CD14-positive monocyte (primary cell): ENCODE results near the gene AEBP1. TPM values are rescaled to one million over a fixed set of nuclear protein-coding genes. Genes with fewer than 3 reads are reported as not detected.

ENCODE experiments used
- DNase-seq, 3 donors: peaks; one replicate each; pipeline ENCODE4 v3.0.0-alpha.2; 2011 to 2022
- H2AFZ ChIP-seq: 2 replicates; pipeline ENCODE4 v1.6.0; 2012; ENCODE audit warnings: mild to moderate bottlenecking, low read depth, low read length, inconsistent platforms; ENCODE audit not compliant: insufficient read depth, poor library complexity, severe bottlenecking
- H3K27ac ChIP-seq, 2 donors: 1 replicate in 1 of 2; 2 replicates in 1 of 2; pipeline ENCODE4 v1.5.1; 2012 to 2013; ENCODE audit warnings: low read length in 2 of 2, control low read depth in 1 of 2, inconsistent platforms in 1 of 2, low read depth in 1 of 2, mild to moderate bottlenecking in 1 of 2
- H3K27me3 ChIP-seq, 2 donors: one replicate each; pipeline versions ENCODE4 v1.6.0 to v1.6.1; 2011 to 2013; ENCODE audit warnings: low read length in 2 of 2; ENCODE audit not compliant: control insufficient read depth in 2 of 2, insufficient read depth in 2 of 2
- H3K36me3 ChIP-seq, 2 donors: replicated peaks in 1 of 2; 1 replicate in 1 of 2; 2 replicates in 1 of 2; pipeline versions ENCODE4 v1.5.1 to v1.6.1; 2012 to 2013; ENCODE audit warnings: low read length in 2 of 2, control low read depth in 1 of 2, inconsistent platforms in 1 of 2, mild to moderate bottlenecking in 1 of 2; ENCODE audit not compliant: insufficient read depth in 2 of 2, control insufficient read depth in 1 of 2
- H3K4me1 ChIP-seq, 2 donors: 1 replicate in 1 of 2; 2 replicates in 1 of 2; pipeline versions ENCODE4 v1.5.1 to v1.6.1; 2012 to 2013; ENCODE audit warnings: low read length in 2 of 2, control low read depth in 1 of 2, inconsistent platforms in 1 of 2, mild to moderate bottlenecking in 1 of 2, moderate library complexity in 1 of 2; ENCODE audit not compliant: insufficient read depth in 2 of 2, control insufficient read depth in 1 of 2
- H3K4me2 ChIP-seq: replicated peaks from 2 replicates; pipeline ENCODE3; 2012; ENCODE audit warnings: low read length, moderate library complexity, mild to moderate bottlenecking; ENCODE audit not compliant: poor library complexity, severe bottlenecking; ENCODE audit errors: extremely low read depth
- H3K4me3 ChIP-seq, 3 experiments: fragments of 200-600 bp in 1 of 3; sonication (generic) in 1 of 3; replicated peaks in 1 of 3; 1 replicate in 2 of 3; 2 replicates in 1 of 3; pipeline ENCODE4 v1.5.1; 2011 to 2013; ENCODE audit warnings: low read length in 3 of 3, mild to moderate bottlenecking in 3 of 3, control low read depth in 2 of 3, low read depth in 2 of 3, inconsistent platforms in 1 of 3, moderate library complexity in 1 of 3
- H3K79me2 ChIP-seq: 2 replicates; pipeline ENCODE4 v1.6.0; 2012; ENCODE audit warnings: mild to moderate bottlenecking, control low read depth, inconsistent platforms, low read length, moderate library complexity; ENCODE audit not compliant: insufficient read depth
- H3K9ac ChIP-seq: 2 replicates; pipeline ENCODE4 v1.6.0; 2017; ENCODE audit warnings: low read length, mild to moderate bottlenecking; ENCODE audit not compliant: insufficient read depth, poor library complexity, severe bottlenecking
- H3K9me3 ChIP-seq, 2 donors: replicated peaks in 1 of 2; 1 replicate in 1 of 2; 2 replicates in 1 of 2; pipeline versions ENCODE4 v1.5.1 to v1.6.1; 2012 to 2013; ENCODE audit warnings: low read length in 2 of 2, control low read depth in 1 of 2; ENCODE audit not compliant: control insufficient read depth in 1 of 2, insufficient read depth in 1 of 2
- H4K20me1 ChIP-seq: 2 replicates; pipeline ENCODE4 v1.6.0; 2012; ENCODE audit warnings: mild to moderate bottlenecking, low read length, control low read depth, moderate library complexity; ENCODE audit not compliant: insufficient read depth
- H3K27ac Mint-ChIP-seq, 7 donors: one replicate each; pipeline ENCODE4 v1.8.0; 2020; ENCODE audit warnings: mild to moderate bottlenecking in 7 of 7, mixed read lengths in 7 of 7, moderate library complexity in 6 of 7, inconsistent platforms in 2 of 7
- H3K27me3 Mint-ChIP-seq, 3 donors: one replicate each; pipeline ENCODE4 v1.8.0; 2021 to 2022; ENCODE audit warnings: low read depth in 3 of 3, mild to moderate bottlenecking in 3 of 3, mixed read lengths in 3 of 3, moderate library complexity in 3 of 3, inconsistent platforms in 1 of 3
- H3K36me3 Mint-ChIP-seq, 2 donors: one replicate each; pipeline ENCODE4 v1.8.0; 2020; ENCODE audit warnings: mixed read lengths in 2 of 2, inconsistent platforms in 1 of 2, mild to moderate bottlenecking in 1 of 2
- H3K4me1 Mint-ChIP-seq: one replicate; pipeline ENCODE4 v1.8.0; 2020; ENCODE audit warnings: mild to moderate bottlenecking, mixed read lengths
- H3K4me3 Mint-ChIP-seq, 2 donors: one replicate each; pipeline ENCODE4 v1.8.0; 2020; ENCODE audit warnings: mild to moderate bottlenecking in 2 of 2, mixed read lengths in 2 of 2, moderate library complexity in 1 of 2
- H3K9me3 Mint-ChIP-seq, 7 donors: one replicate each; pipeline ENCODE4 v1.8.0; 2020 to 2022; ENCODE audit warnings: mixed read lengths in 7 of 7, mild to moderate bottlenecking in 6 of 7, moderate library complexity in 6 of 7, inconsistent platforms in 2 of 7
- WGBS: methylation state at CpG from one replicate; pipeline ENCODE4 v1.1.5; 2013; ENCODE audit warnings: missing lambda C conversion rate; ENCODE audit not compliant: insufficient coverage; 5-methylcytosine and 5-hydroxymethylcytosine counted together
- intact Hi-C, 2 donors: fragments of 100-400 bp; cut with micrococcal nuclease; formaldehyde crosslinking; loops; one replicate each; pipeline versions ENCODE4 v1.15.0 to v1.15.1; 2023
- polyA plus RNA-seq, 3 donors: library from polyadenylated mRNA; depleted of rRNA in 1 of 3; unstranded in 2 of 3; stranded (reverse) in 1 of 3; fragments of 300-500 nt in 2 of 3; fragments of >200 nt in 1 of 3; fragmentation: Illumina TruSeq in 2 of 3; gene quantifications; 1 replicate in 2 of 3; 2 replicates in 1 of 3; pipeline ENCODE4 v1.2.3, GENCODE V29; 2012 to 2021
- TF ChIP-seq, protein P1 (sequence below): fragments of 200-600 bp; IDR thresholded peaks from one replicate; pipeline ENCODE4 v1.8.0; 2022; ENCODE audit warnings: antibody characterized with exemption, mild to moderate bottlenecking

The AEBP1 gene
- polyA plus RNA-seq, 3 donors = 0.08 TPM; not detected in 2

DNA sequence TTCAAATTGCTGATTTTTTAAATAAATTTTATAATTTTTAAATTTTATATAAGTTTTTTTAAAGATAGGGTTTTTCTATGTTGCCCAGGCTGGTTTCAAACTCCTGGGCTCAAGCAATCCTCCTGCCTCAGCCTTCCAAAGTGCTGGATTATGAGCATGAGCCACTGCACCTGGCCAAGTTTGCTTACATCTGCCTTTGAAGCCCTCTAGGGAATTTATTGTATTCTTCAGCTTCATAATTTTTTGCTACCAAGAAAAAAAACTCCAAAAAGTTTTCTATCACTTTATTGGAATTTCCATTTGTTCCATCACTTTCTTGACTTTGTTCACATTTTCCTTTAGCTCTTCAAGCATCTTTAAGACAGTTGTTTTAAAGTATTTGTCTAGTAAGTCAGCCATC is 23.0 kb downstream of the AEBP1 start:
- H2AFZ ChIP-seq = no peak overlapping the region
- peaks cover 0 to 4% (median 0%) of the 10 kb centered on the region in 7 donors for H3K9me3 Mint-ChIP-seq
- no peaks in the 10 kb centered on the region for H3K36me3 ChIP-seq
- peaks cover 0 to 10% (median 0%) of the 10 kb centered on the region in 3 donors for H3K27me3 Mint-ChIP-seq
- intact Hi-C loops = no loop called here
- no peak overlapping the region for H3K27ac ChIP-seq
- H3K36me3 Mint-ChIP-seq = no peaks in the 10 kb centered on the region
- no peak overlapping the region for H3K9ac ChIP-seq
- DNase-seq = no peak
- no peak overlapping the region for H3K27ac Mint-ChIP-seq
- no peaks in the 10 kb centered on the region for H3K9me3 ChIP-seq
- H3K4me3 ChIP-seq = no peak overlapping the region
- TF ChIP-seq, protein P1, sequence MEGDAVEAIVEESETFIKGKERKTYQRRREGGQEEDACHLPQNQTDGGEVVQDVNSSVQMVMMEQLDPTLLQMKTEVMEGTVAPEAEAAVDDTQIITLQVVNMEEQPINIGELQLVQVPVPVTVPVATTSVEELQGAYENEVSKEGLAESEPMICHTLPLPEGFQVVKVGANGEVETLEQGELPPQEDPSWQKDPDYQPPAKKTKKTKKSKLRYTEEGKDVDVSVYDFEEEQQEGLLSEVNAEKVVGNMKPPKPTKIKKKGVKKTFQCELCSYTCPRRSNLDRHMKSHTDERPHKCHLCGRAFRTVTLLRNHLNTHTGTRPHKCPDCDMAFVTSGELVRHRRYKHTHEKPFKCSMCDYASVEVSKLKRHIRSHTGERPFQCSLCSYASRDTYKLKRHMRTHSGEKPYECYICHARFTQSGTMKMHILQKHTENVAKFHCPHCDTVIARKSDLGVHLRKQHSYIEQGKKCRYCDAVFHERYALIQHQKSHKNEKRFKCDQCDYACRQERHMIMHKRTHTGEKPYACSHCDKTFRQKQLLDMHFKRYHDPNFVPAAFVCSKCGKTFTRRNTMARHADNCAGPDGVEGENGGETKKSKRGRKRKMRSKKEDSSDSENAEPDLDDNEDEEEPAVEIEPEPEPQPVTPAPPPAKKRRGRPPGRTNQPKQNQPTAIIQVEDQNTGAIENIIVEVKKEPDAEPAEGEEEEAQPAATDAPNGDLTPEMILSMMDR = no peak
- peaks cover 6% of the 10 kb centered on the region for H3K79me2 ChIP-seq
- no peak overlapping the region for H3K4me2 ChIP-seq
- H4K20me1 ChIP-seq = no peaks in the 10 kb centered on the region
- H3K4me1 ChIP-seq = peaks cover 14 to 16% of the 10 kb centered on the region in 2 donors
- H3K4me1 Mint-ChIP-seq = peaks cover 11% of the 10 kb centered on the region
- no peak overlapping the region for H3K4me3 Mint-ChIP-seq
- no peaks in the 10 kb centered on the region for H3K27me3 ChIP-seq

DNA sequence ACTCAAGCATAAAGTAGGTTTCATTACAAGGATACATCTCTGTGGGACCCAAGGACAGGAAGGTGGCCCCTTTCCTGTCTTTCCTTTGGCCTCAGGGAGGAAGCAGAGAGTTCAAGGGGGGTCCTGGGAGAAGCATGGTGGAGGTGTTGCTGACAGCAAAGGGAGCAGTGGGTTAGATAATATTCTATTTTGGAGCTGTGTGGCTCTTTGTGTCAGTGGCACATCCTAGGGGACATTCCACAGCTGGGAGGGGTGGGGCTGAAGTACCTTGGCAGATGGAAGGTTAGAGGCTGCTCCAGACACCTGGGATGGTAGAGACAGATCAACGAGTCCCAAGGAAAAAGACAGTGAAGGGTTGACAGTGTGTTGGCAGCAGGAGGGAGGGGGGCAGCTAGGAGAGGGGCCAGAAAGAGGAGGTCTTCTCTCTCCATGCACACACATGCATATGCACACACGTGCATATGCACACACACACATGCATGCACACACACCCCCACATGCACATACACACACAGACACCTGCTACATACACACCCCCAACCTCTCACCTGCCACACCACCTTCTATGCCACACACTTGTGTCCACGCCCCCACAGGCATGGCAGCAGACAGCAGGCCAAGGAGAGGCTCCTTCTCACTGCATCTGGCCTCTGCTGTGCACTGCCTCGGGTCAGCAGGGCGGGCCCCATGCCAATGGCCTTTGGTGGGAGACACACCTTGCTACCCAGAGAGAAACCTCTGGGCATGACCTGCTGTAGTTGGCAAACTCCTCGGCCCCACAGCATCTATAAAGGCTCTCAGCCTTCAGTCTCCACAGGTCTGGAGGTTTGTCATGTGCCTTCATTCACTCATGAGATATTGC is 24.8 kb downstream of the AEBP1 start:
- Histone ChIP-seq H3K4me1 (peaks cover 3% of the 10 kb centered on the region in 2 donors), H3K9me3 (no peaks in the 10 kb centered on the region), H3K27me3 (no peaks in the 10 kb centered on the region), H2AFZ (no peak overlapping the region), H3K4me3 (no peak overlapping the region), H3K36me3 (no peaks in the 10 kb centered on the region), H4K20me1 (no peaks in the 10 kb centered on the region), H3K79me2 (no peaks in the 10 kb centered on the region), H3K27ac (no peak overlapping the region), H3K9ac (no peak overlapping the region), H3K4me2 (no peak overlapping the region)
- no peaks in the 10 kb centered on the region for H3K36me3 Mint-ChIP-seq
- peak overlapping the region in 1 of 7 donors; percentile 79 for H3K27ac Mint-ChIP-seq
- no peak overlapping the region for H3K4me3 Mint-ChIP-seq
- intact Hi-C loops = no loop called here
- TF ChIP-seq, protein P1 = no peak
- peaks cover 0 to 11% (median 2%) of the 10 kb centered on the region in 3 donors for H3K27me3 Mint-ChIP-seq
- DNase-seq = no peak
- H3K9me3 Mint-ChIP-seq = peaks cover 0 to 4% (median 0%) of the 10 kb centered on the region in 7 donors
- WGBS = 62% methylated on average over 5 of the region's 6 CpGs
- H3K4me1 Mint-ChIP-seq = peaks cover 3% of the 10 kb centered on the region
